Lower leg skin (tissue), 3 donors: ENCODE measurements around the gene TENT4A.

Experiments
- CTCF ChIP-seq, 3 donors: fragments of 450-650 bp; IDR thresholded peaks; one replicate each; pipeline ENCODE4 v1.5.1; 2016; ENCODE audit warnings: antibody characterized with exemption in 3 of 3, mild to moderate bottlenecking in 3 of 3, moderate library complexity in 2 of 3
- POLR2A ChIP-seq, 2 donors: fragments of 450-650 bp; IDR thresholded peaks; one replicate each; pipeline ENCODE4 v1.6.1; 2016 to 2017; ENCODE audit warnings: antibody characterized with exemption in 2 of 2, mild to moderate bottlenecking in 1 of 2, moderate library complexity in 1 of 2

GRCh38 chr5:6743161-6743560 lies 29.9 kb downstream of the TENT4A start:
- no peak for TF ChIP-seq CTCF (IDR thresholded peaks at IDR 0.05)
- no peak for TF ChIP-seq POLR2A (IDR thresholded peaks at IDR 0.05)
